Placental pericyte (primary cell): ENCODE results near the gene ACRBP. TPM values are rescaled to one million over a fixed set of nuclear protein-coding genes. Genes with fewer than 3 reads are reported as not detected.

Experiments used
- total RNA-seq: library from RNA; depleted of rRNA; stranded (reverse); fragments of >200 nt; gene quantifications from 2 replicates; pipeline ENCODE4 v1.2.3, GENCODE V29; 2012

The ACRBP gene
- under 0.01 and 0.14 TPM in 2 replicates for total RNA-seq

GRCh38 chr12:6647083-6647604, at the start of gene ACRBP:
ACRBP (minus strand) TSS chr12:6647432; CDS start chr12:6647366, 66 bp downstream.

GRCh38 chr12:6688999-6689882, 42.0 kb upstream of the ACRBP start, which contains the start of gene ZNF384:
ZNF384 (minus strand) TSS chr12:6689375; CDS start chr12:6679520, 9,855 bp downstream.

GRCh38 chr12:6662906-6663742, 15.9 kb upstream of the ACRBP start, which contains the start of gene ING4:
ING4 (minus strand) TSS chr12:6663119; CDS start chr12:6663101, 18 bp downstream.

GRCh38 chr12:6635856-6636531, 11.2 kb downstream of the ACRBP start, which contains the start of gene LPAR5:
LPAR5 (minus strand) TSS chr12:6635959; CDS start chr12:6621248, 14,711 bp downstream.

Other genes with a start within 250 kb of the ACRBP start
- gene CD27, start 202.5 kb downstream of the ACRBP start, total RNA-seq, result 0.29 TPM in 1 of 2 replicates, not detected in the other
- 8.6 and 26.5 TPM in 2 replicates for gene TAPBPL, start 195.4 kb downstream of the ACRBP start, total RNA-seq
- gene VAMP1, start 176.8 kb downstream of the ACRBP start, total RNA-seq, result 2.1 and 3.9 TPM in 2 replicates
- gene MRPL51, start 154.2 kb downstream of the ACRBP start, total RNA-seq, result 71.2 and 74.8 TPM in 2 replicates
- 23.4 and 117 TPM in 2 replicates for gene NCAPD2, start 153.3 kb downstream of the ACRBP start, total RNA-seq
- gene GAPDH, start 112.9 kb downstream of the ACRBP start, total RNA-seq, result 8,063 and 8,320 TPM in 2 replicates
- 10.5 and 18.9 TPM in 2 replicates for gene IFFO1, start 91.4 kb downstream of the ACRBP start, total RNA-seq
- 19.0 and 41.5 TPM in 2 replicates for gene NOP2, start 79.1 kb downstream of the ACRBP start, total RNA-seq
- 239 and 306 TPM in 2 replicates for gene CHD4, start 40.1 kb downstream of the ACRBP start, total RNA-seq
- not detected in 2 replicates for gene LPAR5, start 11.5 kb downstream of the ACRBP start, total RNA-seq
- gene ING4, start 15.7 kb upstream of the ACRBP start, total RNA-seq, result 23.2 and 64.3 TPM in 2 replicates
- gene ZNF384, start 41.9 kb upstream of the ACRBP start, total RNA-seq, result 30.6 and 31.5 TPM in 2 replicates
- gene PIANP, start 53.4 kb upstream of the ACRBP start, total RNA-seq, result not detected in 2 replicates
- 82.7 and 104 TPM in 2 replicates for gene COPS7A, start 76.6 kb upstream of the ACRBP start, total RNA-seq
- 144 and 234 TPM in 2 replicates for gene MLF2, start 105.7 kb upstream of the ACRBP start, total RNA-seq
- 113 and 199 TPM in 2 replicates for gene PTMS, start 118.9 kb upstream of the ACRBP start, total RNA-seq
- 0.22 and 0.29 TPM in 2 replicates for gene LAG3, start 125.1 kb upstream of the ACRBP start, total RNA-seq
- 0.57 and 1.1 TPM in 2 replicates for gene CD4, start 142.1 kb upstream of the ACRBP start, total RNA-seq
- 1.1 TPM in 2 replicates for gene GPR162, start 174.4 kb upstream of the ACRBP start, total RNA-seq
- 83.3 and 146 TPM in 2 replicates for gene P3H3, start 181.0 kb upstream of the ACRBP start, total RNA-seq
- gene GNB3, start 193.5 kb upstream of the ACRBP start, total RNA-seq, result 2.0 and 6.2 TPM in 2 replicates
- 0.66 and 43.2 TPM in 2 replicates for gene CDCA3, start 203.9 kb upstream of the ACRBP start, total RNA-seq
- 64.3 and 117 TPM in 2 replicates for gene USP5, start 204.7 kb upstream of the ACRBP start, total RNA-seq
- 386 and 739 TPM in 2 replicates for gene TPI1, start 220.1 kb upstream of the ACRBP start, total RNA-seq
- gene SPSB2, start 225.9 kb upstream of the ACRBP start, total RNA-seq, result 8.2 and 8.5 TPM in 2 replicates